ENCODE data around the gene SERINC5.

The SERINC5 gene

DNA sequence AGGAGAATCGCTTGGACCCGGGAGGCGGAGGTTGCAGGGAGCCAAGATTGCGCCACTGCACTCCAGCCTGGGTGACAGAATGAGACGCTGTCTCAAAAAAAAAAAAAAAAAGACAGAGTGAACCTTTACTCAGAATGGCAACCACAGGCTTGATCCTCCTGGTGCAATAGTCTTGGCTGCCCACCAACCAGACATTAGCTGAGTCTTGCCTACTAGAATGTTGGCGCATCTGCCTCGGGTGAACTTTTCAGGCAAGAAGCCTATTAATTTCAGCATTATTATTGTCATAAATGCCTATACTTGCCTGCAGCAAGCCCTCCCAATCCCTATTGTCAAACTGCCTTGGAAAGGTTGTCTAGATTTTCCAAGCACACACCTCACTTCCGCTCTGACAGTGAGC, 4.2 kb downstream of the SERINC5 start:
- DNase-seq = peak; percentile 32

DNA sequence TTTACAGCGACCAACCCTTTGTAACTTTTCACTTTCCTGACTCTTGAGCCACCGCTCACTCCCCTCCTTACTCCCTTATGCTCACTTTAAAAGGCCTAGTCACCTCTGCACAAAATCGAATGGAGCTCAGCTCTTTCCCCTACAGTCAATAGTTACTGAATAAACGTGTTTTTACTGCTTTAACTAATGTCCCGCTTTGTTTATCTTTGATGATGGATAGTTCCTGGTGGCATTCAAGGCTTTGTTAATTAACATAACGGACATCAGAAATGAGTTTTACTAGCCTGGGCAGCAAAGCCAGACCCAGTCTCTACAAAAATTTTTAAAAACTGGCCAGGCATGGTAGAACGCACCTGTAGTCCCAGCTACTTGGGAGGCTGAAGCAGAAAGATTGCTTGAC, 5.0 kb downstream of the SERINC5 start:
- DNase-seq = no peak

DNA sequence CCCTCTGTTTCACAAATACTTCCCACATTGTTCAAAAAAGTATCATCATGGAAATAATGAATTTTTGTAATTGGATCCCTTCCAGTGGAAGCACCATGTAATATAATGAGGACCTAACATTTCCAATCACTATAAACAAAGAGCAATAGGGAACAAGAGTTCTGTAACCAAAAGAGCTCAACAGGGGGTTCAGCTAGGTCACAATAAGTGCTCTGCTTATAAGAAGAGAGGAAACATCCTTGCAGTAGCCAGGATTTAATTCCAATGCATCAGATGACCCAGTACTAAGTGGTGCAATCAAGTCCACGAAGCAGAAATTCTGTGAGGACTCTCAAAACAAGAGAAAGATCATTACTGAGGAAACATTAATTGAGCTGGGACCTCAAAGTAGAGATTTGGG, 5.9 kb downstream of the SERINC5 start:
- DNase-seq = no peak

DNA sequence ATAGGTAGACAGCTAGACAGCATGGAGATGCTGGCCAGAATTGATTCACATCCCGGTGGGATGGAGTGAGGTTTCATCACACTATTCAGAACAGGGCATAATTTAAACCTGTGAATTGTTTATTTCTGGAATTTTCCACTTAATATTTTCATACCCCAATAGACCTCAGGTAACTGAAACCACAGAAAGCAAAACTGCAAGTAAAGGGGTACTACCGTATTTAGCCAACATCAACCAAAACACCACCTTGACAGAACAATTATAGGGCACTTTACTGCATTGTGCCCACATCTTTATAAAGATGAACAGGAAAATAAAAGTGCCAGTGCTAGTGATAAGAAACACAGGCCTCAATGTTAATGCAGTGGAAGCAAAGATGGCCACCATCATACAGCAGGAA, 7.5 kb downstream of the SERINC5 start:
- no peak for DNase-seq

DNA sequence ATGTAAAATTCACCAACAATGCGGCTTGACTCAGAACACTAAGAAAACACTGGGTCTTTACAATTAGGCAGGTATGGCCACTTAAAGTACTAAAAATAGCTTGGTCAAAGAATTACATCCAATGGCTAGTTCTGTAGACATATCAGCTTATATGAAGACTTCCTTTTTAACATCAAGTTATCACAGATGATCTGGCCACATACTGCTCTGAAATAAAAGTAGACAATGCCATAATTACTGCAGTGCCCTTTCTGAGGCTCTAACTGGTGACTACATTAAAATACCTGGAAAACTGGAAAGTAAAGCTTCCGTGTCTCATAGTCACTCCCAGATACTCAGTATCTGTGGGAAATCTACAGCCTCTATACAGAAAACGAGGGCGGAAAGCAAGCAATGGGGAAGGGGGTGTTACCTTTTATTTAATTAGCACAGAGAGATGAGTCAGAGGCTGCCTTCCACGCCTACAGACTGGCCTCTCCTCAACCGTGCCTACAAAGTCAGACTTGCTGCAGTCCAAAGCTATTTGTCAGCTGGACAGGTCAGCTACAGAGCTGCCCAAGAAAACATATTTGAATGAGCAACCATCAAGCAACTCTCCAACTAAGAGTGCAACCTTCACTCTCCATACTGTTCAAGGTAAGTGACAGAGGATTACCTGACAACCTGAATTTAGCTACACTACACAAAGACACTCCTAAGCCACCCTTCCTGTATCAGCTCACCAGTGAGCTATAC, 8.7 kb downstream of the SERINC5 start:
- peak; percentile 84 for DNase-seq

DNA sequence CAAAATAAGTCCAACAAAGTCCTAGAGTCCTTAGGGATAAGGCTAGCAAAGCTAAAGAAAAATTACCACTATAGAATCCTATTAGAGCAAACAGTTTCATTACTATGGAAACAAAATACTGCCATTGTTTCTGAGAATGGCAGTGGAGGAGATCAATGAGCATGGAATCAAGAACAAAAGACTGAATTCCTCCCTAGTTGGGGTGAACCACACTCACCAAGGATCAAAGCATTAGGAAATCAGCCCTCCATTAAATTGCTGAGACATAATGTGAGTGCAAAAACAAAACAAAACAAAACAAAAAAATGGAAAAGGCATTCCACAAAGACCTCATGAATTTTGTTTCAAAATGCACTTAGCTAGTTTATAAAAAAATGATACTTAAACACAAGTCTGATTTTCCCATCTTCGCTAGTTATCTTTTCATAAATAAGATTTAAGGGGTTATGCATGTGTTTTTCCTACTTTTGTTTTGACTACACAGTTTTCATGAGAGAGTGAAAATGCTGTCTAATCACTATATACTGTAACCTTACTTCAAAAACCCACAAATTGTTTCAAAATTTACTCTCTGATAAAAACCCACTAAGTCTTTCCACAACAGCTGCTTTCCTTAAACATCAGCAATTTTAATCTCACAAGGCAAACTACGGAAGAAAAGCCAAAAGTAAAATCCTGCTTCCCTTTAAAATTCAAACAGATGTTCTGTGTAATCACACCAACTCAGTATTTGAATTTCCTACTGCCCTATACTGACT, 9.7 kb downstream of the SERINC5 start:
- DNase-seq = peak; percentile 59

DNA sequence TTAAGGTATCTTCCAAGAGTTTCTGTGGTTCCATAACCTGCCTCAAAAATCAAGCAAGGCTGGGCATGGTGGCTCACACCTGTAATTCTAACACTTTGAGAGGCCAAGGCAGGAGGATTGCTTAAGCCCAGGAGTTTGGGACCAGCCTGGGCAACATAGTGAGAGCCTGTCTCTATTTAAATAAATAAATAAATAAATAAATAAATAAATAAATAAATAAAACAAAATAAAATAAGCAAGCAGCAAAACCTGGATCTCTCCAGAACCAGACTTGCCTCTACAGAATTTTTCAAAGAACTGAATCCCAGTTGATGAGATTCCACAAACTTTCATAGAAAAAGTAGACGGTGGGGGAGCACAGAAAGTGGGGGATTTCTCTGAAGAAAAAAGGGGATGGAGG, 12.3 kb downstream of the SERINC5 start:
- no peak for DNase-seq

DNA sequence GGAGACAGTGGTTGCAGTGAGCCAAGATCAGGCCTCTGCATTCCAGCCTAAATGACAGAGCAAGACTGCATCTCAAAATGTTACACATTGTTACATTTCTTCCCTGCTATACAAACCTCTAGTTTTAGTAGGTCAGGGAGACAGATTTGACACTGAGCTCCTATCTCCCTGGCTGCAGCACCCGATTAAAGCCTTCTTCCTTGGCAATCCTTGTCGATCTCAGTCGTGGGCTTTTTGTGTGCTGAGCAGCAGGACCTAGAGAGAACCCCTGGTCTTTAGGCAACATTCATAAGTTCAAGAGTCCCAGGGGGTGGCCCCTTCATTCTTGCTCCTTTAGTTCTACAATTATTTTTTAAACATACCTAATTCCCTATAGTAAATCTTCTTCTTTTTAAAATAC, 13.0 kb downstream of the SERINC5 start:
- peak; percentile 38 for DNase-seq

DNA sequence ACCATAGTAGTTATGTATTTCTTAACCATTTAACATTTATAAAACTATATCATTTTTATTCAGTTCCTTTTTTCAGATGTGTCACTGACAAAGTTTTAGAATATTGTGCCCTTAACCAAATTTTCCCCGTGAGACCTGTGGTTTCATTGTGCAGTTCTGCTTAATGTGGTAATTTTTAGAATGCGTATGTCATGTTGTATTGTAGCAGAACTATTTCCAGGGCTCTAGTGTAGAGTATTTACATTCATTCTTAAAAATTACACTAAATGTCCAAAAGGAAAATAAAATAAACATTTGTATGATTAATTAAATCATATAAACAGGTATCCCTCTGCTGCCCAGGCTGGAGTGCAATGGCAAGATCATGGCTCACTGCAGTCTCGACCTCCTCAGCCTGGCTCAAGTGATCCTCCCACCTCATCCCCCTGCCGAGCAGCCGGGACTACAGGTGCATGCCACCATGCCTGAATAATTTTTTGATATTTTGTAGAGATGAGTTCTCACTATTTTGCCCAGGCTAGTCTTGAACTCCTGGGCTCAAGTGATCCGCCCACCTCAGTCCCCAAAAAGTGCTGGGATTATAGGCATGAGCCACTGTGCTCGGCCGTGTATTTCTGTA, 15.4 kb downstream of the SERINC5 start:
- no peak for DNase-seq

DNA sequence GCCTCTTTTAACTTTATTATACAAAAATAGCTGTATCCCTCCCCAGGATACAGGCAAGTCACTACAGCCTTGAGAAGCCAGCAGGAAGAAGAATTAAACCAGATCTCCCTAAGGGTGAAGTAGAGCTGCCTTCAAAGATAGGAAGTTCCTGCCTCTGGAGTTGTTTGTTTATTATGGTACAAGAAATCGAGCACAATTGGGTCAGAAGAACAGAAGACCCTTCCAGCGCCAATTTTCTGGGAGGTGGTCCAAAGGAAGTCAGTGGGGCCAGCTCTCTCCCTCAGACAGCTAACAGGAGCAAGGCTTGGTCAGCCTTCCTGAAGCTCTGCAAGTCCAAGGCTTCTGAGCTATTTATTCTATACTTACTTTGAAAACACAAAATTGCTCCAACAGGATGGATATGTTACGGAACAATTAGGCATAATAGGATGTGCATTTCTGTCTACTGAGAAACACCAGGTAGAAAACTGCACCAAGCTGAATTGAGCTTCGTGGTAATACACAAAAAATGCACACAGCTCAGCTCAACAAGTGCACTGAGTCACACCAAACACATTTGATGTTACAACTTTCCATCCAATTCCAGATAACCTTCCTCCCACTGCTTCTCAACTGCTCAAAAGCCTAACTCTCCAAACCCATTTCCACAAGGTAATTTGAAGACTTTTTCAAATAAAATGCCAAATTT, 16.0 kb downstream of the SERINC5 start:
- DNase-seq = no peak

DNA sequence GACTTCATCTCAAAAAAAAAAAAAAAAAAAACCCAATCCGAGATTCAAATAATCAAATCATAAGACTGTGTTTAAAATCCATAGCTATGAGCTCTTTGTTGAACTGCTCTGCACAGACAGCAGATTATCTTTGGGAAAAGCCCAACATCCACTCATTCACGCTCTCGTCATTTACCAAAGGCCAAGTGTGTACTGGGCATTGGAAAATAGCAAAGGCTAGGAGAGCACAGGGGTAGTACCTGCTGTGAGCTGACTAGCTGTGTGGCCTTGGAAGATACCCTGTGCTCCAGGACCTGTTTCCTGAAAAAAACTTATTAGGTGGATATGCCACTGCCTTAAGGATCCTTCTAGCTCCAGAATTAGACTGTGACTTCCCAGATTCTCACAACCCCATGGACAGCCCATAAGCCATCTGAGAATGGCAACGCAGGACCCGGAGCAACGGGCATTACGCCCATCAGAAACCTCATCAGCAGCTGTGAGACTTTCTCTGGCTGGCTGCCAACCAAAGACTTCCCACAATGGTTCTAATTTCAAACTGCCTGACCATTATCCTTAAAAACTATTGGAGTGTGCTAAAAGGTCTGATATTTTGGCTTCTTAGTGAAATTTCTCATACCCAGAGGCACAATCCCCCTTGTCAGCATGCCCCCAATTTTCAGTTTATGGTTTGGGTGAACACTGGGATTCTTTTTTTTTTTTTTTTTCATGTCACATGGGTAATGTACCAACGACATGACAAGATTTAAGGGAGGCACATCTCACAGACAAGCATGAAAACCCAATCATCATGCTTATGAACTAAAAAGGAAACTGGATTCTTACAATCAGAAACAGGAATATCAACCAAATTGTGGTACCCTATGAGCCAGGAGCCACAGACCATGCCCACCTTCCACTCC, 16.8 kb downstream of the SERINC5 start:
- peak; percentile 93 for DNase-seq

DNA sequence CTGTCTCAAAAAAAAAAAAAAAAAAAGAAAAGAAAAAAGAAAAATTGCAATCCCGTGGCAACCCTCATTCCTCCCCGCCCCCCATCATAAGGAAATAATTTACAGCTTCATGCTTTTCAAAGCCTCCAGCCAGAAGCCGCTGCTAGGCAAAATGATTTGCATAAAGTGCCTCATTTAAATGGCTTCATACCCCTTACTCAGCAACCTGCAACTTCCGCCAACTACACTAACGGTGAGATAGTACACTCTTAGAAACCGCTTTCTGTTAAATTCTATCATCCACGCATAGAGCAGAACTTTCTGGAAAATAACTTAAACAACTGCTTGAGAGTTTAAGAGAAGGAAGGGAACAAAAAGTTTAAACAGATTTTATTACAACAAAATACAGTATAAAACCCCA, 17.8 kb downstream of the SERINC5 start:
- no peak for DNase-seq

DNA sequence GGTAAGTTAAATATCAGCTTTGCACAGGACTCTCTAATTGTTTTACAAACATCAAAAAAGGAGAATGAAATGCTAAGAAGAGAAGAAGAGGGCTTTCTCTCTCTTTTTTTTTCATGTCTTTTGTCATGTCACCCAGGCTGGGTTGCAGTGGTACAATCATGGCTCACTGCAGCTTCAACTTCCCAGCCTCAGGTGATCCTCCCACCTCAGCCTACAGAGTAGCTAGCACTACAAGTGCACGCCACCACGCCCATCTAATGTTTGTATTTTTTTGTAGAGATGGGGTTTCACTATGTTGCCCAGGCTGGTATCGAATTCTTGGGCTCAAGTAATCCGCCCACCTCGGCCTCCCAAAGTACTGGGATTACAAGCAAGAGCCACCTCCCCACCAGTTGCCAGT, 18.6 kb downstream of the SERINC5 start:
- no peak for DNase-seq

DNA sequence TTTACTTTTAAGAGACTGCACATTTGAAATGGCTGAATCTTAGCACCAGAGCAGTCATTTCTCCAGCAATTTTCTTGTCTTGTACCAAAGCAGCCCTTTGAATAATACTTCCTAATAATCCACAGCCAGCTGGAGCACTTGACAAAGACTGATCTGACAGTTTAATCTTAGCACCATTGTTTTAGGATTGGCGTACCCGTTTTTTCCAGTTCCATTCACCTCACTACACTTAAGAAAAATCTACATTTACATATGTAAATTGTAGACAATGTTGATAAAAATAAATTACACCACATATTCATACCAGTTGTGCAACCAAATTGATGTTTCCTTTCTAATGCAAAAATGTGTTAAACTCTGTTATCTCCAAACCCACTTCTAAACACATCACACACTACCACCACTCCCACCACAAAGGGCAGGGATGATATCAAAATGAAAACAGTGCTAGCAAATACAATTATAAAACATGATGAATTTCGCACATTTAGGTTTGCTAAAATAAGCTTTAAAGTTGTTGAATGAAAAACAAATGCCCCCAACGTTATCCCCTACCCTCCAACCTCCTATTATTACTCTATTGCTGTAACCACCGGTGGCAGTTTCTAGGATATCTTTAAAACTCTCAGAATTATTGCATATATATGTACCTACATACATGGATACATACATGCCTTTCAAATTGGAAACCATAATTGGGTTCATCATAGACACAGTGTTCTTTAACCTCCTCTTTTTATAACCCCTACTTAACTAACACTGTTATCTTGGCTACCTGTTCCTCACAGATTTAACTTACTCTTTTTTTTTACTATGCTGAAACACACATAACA, 21.5 kb downstream of the SERINC5 start:
- peak; percentile 87 for DNase-seq

DNA sequence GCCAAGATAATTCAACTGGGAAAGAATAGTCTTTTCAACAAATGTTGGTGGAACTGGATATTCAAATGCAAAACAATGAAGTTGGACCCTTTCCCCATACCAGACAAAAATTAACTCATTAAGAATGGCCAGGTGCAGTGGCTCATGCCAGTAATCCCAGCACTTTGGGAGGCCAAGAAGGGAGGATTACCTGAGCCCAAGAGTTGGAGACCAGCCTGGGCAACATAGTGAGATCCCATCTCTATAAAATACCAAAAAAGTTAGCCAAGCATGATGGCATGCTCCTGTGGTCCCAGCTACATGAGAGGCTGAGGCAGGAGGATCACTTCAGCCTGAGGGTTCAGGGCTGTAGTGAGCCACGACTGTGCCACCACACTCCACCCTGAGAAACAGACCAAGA, 24.2 kb downstream of the SERINC5 start:
- no peak for DNase-seq

DNA sequence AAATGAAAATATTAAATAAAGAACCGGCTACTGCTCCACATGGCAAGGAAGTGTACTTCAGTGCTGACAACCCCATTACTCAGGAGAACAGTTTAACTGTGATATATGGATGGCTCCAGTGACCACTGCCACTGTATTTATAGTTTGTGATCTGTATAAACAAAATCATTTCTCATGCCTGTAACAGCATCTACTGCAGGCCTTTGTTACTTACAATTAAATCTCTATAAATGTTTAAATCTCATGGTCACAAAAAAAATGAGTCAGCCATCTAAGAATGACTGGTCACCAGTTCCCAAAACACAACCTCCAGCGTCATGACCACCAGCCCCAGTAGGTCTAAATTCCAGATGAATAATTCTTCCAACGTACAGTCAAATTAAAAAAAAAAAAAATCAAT, 24.6 kb downstream of the SERINC5 start:
- DNase-seq = no peak

DNA sequence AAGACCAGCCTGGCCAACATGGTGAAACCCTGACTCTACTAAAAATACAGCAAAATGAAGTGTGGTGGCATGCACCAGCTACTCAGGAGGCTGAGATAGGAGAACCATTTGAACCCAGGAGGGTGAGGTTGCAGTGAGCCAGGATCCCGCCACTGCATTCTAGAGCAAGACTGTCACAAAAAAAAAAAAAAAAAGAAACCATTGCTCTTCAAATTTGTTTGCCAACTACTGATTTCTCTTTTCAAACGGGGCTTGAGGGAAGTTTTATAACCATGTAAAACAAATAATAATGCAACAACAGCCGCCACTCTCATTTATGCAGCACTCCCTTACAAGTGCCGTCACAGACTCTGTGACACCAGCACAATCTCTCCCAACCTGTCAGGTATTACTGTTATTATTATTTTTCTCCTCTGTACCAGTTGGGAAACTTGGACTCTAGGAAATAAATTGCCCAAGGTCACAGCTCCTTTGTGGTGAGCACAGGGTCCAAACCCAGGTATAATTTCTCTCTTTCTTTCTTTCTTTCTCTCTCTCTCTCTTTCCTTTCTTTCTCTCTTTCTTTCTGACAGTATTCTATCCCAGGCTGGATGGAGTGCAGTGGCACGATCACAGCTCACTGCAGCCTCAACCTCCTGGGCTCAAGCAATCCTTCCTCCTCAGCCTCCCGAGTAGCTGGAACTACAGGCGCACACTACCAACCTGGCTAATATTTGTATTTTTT, 25.4 kb downstream of the SERINC5 start:
- DNase-seq = no peak

DNA sequence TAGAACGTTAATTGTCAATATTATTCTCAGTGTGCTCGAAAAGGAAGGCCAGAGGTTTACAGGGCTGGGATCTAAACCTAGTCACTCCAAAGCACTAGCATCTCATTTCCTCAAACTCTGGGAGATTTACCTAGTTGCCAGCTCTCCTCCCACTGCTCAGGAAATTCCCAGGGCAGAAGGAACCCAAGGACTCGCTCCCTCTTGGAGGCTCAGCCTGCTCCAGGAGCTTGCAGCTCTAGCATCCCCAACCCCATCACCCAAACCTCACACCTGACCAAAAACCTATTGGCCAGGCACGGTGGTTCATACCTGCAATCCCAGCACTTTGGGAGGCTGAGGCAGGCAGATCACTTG, 26.0 kb downstream of the SERINC5 start:
- no peak for DNase-seq

DNA sequence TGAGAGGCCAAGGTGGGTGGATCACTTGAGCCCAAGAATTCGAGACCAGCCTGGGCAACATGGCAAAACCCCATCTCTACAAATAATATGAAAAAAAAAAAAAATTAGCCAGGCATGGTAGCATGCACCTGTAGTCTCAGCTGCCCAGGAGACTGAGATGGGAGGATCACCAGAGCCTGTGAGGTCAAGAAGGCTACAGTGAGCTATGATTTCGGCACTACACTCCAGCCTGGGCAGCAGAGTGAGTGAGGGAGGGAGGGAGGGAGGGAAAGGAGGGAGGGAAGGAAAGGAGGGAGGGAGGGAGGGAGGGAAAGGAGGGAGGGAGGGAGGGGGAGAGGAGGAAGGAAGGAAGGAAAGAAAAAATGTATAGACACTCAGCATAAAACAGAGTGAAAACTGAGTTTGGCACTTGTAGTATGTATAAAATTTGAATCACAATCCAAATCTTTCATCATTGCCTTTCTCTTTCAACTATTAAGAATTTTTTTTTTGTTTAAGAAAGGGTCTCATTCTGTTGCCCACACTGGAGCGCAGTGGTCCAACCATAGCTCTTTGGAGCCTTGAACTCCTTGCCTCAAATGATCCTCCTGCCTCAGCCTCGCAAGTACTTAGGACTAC, 27.8 kb downstream of the SERINC5 start:
- no peak for DNase-seq

DNA sequence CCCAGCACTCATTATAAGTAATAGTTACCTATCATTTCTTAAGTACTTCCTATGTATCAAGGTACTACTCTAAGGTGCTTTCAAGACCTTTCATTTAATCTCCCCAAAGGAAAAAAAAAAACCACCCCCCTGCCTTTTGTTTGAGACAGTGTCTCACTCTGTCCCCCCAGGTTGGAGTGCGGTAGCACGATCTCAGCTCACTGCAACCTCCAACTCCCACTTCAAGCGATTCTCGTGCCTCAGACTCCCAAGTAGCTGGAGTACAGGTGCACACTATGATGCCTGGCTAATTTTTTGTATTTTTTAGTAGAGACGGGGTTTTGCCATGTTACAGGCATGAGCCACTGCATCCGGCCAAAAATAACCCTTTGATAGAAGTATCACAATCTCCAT, 29.9 kb downstream of the SERINC5 start:
- DNase-seq = no peak

All from hematopoietic multipotent progenitor cell treated with erythropoietin and hydrocortisone succinate and interleukin-3 and kit ligand, for 6 days (in vitro differentiated cells).